Spleen (tissue), 7 donors: ENCODE results near the gene CD209.

Experiments used
- CTCF ChIP-seq, 11 experiments: fragments of 200-600 bp in 7 of 11; fragments of 450-650 bp in 4 of 11; sonication (generic) in 4 of 11; IDR thresholded peaks in 8 of 11; conservative IDR thresholded peaks in 3 of 11; 1 replicate in 7 of 11; 2 replicates in 4 of 11; pipeline versions ENCODE4 v1.4.0 to v1.8.0; 2016 to 2021; ENCODE audit warnings: antibody characterized with exemption in 11 of 11, inconsistent platforms in 4 of 11, mild to moderate bottlenecking in 1 of 11
- POLR2A ChIP-seq, 3 donors: fragments of 450-650 bp; IDR thresholded peaks; one replicate each; pipeline ENCODE4 v1.5.1; 2017; ENCODE audit warnings: antibody characterized with exemption in 3 of 3, mild to moderate bottlenecking in 1 of 3
- donor health status: DM: no; HTN: no; CAD: no; lungs with moderate emphysema.
- donor health status: DM: no; HTN: no; CAD: no.
- donor health status: DM: no; HTN: no; CAD: no.

GRCh38 chr19:7763696-7764095 lies 16.4 kb upstream of the CD209 start:
- TF ChIP-seq CTCF (IDR thresholded peaks at IDR 0.05 in 8 of 11, conservative IDR thresholded peaks at IDR 0.05 in 3 of 11) (no peak), POLR2A (IDR thresholded peaks at IDR 0.05) (no peak)
